Muscle layer of duodenum (tissue), 2 donors: ENCODE data around the gene KIF26B.
A peak's percentile ranks its signal among the peaks of the same experiment; 100 is the strongest.

Source experiments
- H3K27ac ChIP-seq: one replicate; pipeline ENCODE4 v1.7.0; 2013; ENCODE audit warnings: mild to moderate bottlenecking, low read length
- H3K27me3 ChIP-seq: one replicate; pipeline ENCODE4 v1.7.0; 2013; ENCODE audit warnings: low read depth, mild to moderate bottlenecking, control low read depth, low read length
- H3K36me3 ChIP-seq, 2 donors: one replicate each; pipeline ENCODE4 v1.7.0; 2013; ENCODE audit warnings: low read length in 2 of 2, control low read depth in 1 of 2, mild to moderate bottlenecking in 1 of 2; ENCODE audit not compliant: insufficient read depth in 2 of 2, control insufficient read depth in 1 of 2
- H3K4me1 ChIP-seq, 2 donors: one replicate each; pipeline ENCODE4 v1.7.0; 2013; ENCODE audit warnings: low read length in 2 of 2, mild to moderate bottlenecking in 2 of 2, control low read depth in 1 of 2, moderate library complexity in 1 of 2; ENCODE audit not compliant: insufficient read depth in 2 of 2, control insufficient read depth in 1 of 2
- H3K4me3 ChIP-seq, 2 donors: one replicate each; pipeline ENCODE4 v1.7.0; 2013; ENCODE audit warnings: low read length in 2 of 2, low read depth in 1 of 2, mild to moderate bottlenecking in 1 of 2
- H3K9me3 ChIP-seq, 2 donors: one replicate each; pipeline ENCODE4 v1.7.0; 2013; ENCODE audit warnings: low read length in 2 of 2, control low read depth in 1 of 2, mild to moderate bottlenecking in 1 of 2; ENCODE audit not compliant: control insufficient read depth in 1 of 2
- donor health status: healthy.

Gene KIF26B

GRCh38 chr1:245177071-245177900 is 22.5 kb downstream of the KIF26B start:
- Histone ChIP-seq H3K4me1 (no peaks in the 10 kb centered on the region), H3K27ac (no peak overlapping the region), H3K36me3 (no peaks in the 10 kb centered on the region), H3K9me3 (no peaks in the 10 kb centered on the region), H3K4me3 (no peak overlapping the region), H3K27me3 (no peaks in the 10 kb centered on the region)

- Histone ChIP-seq H3K27me3 (no peaks in the 10 kb centered on the region), H3K4me1 (no peaks in the 10 kb centered on the region), H3K4me3 (no peak overlapping the region), H3K9me3 (no peaks in the 10 kb centered on the region), H3K27ac (no peak overlapping the region), H3K36me3 (no peaks in the 10 kb centered on the region)
These were observed 24.9 kb downstream of the KIF26B start for GRCh38 chr1:245179706-245180105.

GRCh38 chr1:245180496-245181157 is 25.8 kb downstream of the KIF26B start:
- Histone ChIP-seq H3K36me3 (no peaks in the 10 kb centered on the region), H3K9me3 (no peaks in the 10 kb centered on the region), H3K27ac (no peak overlapping the region), H3K4me1 (no peaks in the 10 kb centered on the region), H3K4me3 (no peak overlapping the region), H3K27me3 (no peaks in the 10 kb centered on the region)

- no peaks in the 10 kb centered on the region for H3K9me3 ChIP-seq
- no peak overlapping the region for H3K4me3 ChIP-seq
- H3K4me1 ChIP-seq: no peaks in the 10 kb centered on the region
- H3K27me3 ChIP-seq: no peaks in the 10 kb centered on the region
- no peaks in the 10 kb centered on the region for H3K36me3 ChIP-seq
- no peak overlapping the region for H3K27ac ChIP-seq
These were observed 26.4 kb downstream of the KIF26B start for GRCh38 chr1:245181158-245181517.

GRCh38 chr1:245182028-245182427 is 27.2 kb downstream of the KIF26B start:
- no peak overlapping the region for H3K27ac ChIP-seq
- H3K9me3 ChIP-seq: no peaks in the 10 kb centered on the region
- H3K4me3 ChIP-seq: no peak overlapping the region
- H3K36me3 ChIP-seq: no peaks in the 10 kb centered on the region
- H3K27me3 ChIP-seq: no peaks in the 10 kb centered on the region
- H3K4me1 ChIP-seq: no peaks in the 10 kb centered on the region

- no peak overlapping the region for H3K4me3 ChIP-seq
- H3K27me3 ChIP-seq: no peaks in the 10 kb centered on the region
- no peaks in the 10 kb centered on the region for H3K36me3 ChIP-seq
- H3K9me3 ChIP-seq: no peaks in the 10 kb centered on the region
- no peak overlapping the region for H3K27ac ChIP-seq
- no peaks in the 10 kb centered on the region for H3K4me1 ChIP-seq
These were observed 28.6 kb downstream of the KIF26B start for GRCh38 chr1:245183429-245183828.

- Histone ChIP-seq H3K27ac (no peak overlapping the region), H3K4me3 (no peak overlapping the region), H3K27me3 (no peaks in the 10 kb centered on the region), H3K4me1 (no peaks in the 10 kb centered on the region), H3K36me3 (no peaks in the 10 kb centered on the region), H3K9me3 (no peaks in the 10 kb centered on the region)
These were observed 30.0 kb downstream of the KIF26B start for GRCh38 chr1:245184779-245185178.

- H3K27me3 ChIP-seq: no peaks in the 10 kb centered on the region
- H3K4me1 ChIP-seq: no peaks in the 10 kb centered on the region
- H3K36me3 ChIP-seq: no peaks in the 10 kb centered on the region
- no peak overlapping the region for H3K27ac ChIP-seq
- no peaks in the 10 kb centered on the region for H3K9me3 ChIP-seq
- H3K4me3 ChIP-seq: no peak overlapping the region
These were observed 33.6 kb downstream of the KIF26B start for GRCh38 chr1:245188403-245188802.

- no peaks in the 10 kb centered on the region for H3K4me1 ChIP-seq
- H3K27me3 ChIP-seq: no peaks in the 10 kb centered on the region
- no peak overlapping the region for H3K27ac ChIP-seq
- H3K36me3 ChIP-seq: no peaks in the 10 kb centered on the region
- H3K9me3 ChIP-seq: no peaks in the 10 kb centered on the region
- no peak overlapping the region for H3K4me3 ChIP-seq
These were observed 40.6 kb downstream of the KIF26B start for GRCh38 chr1:245195398-245195797.

GRCh38 chr1:245197121-245197520 is 42.3 kb downstream of the KIF26B start:
- Histone ChIP-seq H3K27ac (no peak overlapping the region), H3K27me3 (no peaks in the 10 kb centered on the region), H3K9me3 (no peaks in the 10 kb centered on the region), H3K4me1 (no peaks in the 10 kb centered on the region), H3K36me3 (no peaks in the 10 kb centered on the region), H3K4me3 (no peak overlapping the region)

GRCh38 chr1:245197911-245198379 is 43.2 kb downstream of the KIF26B start:
- H3K4me1 ChIP-seq: no peaks in the 10 kb centered on the region
- H3K27ac ChIP-seq: no peak overlapping the region
- no peaks in the 10 kb centered on the region for H3K36me3 ChIP-seq
- H3K27me3 ChIP-seq: no peaks in the 10 kb centered on the region
- H3K9me3 ChIP-seq: no peaks in the 10 kb centered on the region
- peak overlapping the region; percentile 12 to 16 for H3K4me3 ChIP-seq
